ENCODE data around the gene ARHGAP6. TPM values are rescaled to one million over a fixed set of nuclear protein-coding genes. Genes with fewer than 3 reads are reported as not detected.
"Not testable (repeated sequence)": the region's sequence is repeated elsewhere in the genome, so short reads cannot be mapped to it uniquely, and the experiment has no call there.

The ARHGAP6 gene
- total RNA-seq, 2 donors from 2014 or later, result 1.4 to 5.6 TPM

- intact Hi-C loops (cut with DNase I, micrococcal nuclease), result loop anchor here in 1 of 2 donors (10.0 kb wide), 1 partner anchor 188 kb away; no protein-coding TSS in a partner anchor
- ATAC-seq, result no peak
- DNase-seq, result no peak
Measured at GRCh38 chrX:11537141-11537540, 128.6 kb downstream of the ARHGAP6 start.

GRCh38 chrX:11535156-11535919 lies 130.4 kb downstream of the ARHGAP6 start:
- intact Hi-C loops (cut with DNase I, micrococcal nuclease), result loop anchor here in 1 of 2 donors (10.0 kb wide), 1 partner anchor 189 kb away; no protein-coding TSS in a partner anchor
- DNase-seq, result no peak
- no peak for ATAC-seq

DNA sequence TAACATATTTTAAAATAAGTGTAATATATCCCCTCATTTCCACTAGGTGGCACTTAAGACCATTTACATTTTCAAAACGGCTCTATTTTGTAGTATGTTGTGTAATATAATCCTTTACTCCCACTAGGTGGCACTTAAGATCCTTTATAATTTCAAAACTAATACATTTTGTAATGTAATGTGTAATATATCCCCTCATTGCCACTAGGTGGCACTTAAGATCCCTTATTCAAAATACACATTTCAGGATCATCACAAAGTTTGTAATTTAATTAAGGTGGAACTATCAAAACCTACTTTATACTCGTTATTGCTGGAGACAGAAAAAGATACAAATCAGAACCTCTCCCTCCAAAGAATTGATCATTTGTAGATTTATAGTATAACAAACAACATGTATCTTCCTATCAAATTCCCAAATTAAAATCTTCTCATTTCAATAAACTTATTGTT lies 132.5 kb downstream of the ARHGAP6 start:
- no peak for DNase-seq
- peak; percentile 99 for ATAC-seq
- intact Hi-C loops (cut with DNase I, micrococcal nuclease), result loop anchor here in 1 of 2 donors (5.0 to 10.0 kb wide), 3 partner anchors 192 to 391 kb away; no protein-coding TSS in a partner anchor

DNA sequence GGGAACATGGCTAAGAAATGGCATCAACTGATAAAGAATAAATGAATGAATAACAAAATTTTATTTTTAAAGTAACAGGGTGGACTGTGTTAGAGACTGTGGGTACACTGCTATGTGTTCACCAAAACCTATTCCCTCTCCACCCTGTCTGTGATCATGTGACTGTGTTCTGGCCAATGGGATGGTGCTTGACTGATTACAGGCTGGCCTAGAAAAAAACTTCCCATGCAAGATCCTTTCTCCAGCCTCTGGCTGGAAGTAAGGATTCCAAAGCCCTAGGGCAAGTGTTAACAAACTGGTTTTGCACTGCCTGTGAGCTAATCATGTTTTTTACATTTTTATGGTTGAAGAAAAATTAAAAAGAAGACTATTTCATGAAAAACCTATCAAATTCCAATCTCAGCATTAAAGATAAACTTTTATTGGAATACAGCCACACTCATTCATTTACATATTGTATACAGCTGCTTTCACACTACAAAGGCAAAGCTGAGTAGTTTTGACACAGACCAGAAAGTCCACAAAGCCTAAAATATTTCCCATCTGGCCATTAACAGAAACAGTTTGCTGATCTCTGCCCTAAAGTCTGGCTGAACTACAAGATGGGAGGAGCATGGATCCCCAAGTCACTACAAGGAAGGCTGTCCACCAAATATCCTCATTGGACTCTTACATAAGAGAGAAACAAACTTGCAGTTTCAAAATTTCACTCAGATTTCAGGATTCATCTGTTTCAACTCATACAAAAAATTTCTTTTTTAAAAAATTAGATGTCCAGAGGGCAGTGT lies 133.2 kb downstream of the ARHGAP6 start:
- DNase-seq, result no peak
- no peak for ATAC-seq
- intact Hi-C loops (cut with DNase I, micrococcal nuclease), result loop anchor here in 1 of 2 donors (5.0 to 10.0 kb wide), 3 partner anchors 192 to 390 kb away; no protein-coding TSS in a partner anchor

DNA sequence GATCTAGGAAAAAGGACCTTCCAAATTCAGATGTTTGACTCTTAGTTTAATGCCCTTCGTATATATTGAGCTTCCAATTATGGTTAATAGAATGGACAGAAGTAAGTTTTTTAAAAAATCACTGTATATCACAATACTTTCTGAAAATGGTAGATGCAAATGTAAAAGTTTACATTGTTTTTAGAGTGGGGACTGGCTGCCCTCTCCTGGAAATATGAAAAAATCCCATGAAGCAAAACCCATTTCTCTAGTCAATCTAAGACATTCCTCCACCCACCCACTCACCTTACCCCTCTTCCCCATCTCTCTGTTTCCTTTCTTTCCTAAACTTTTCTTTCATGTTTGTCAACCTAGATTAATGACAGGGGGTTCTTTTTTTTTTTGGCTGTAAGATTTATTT lies 134.5 kb downstream of the ARHGAP6 start:
- intact Hi-C loops (cut with DNase I, micrococcal nuclease), result loop anchor here in 1 of 2 donors (5.0 to 10.0 kb wide), 3 partner anchors 194 to 389 kb away; no protein-coding TSS in a partner anchor
- ATAC-seq (no peak), DNase-seq (no peak)

DNA sequence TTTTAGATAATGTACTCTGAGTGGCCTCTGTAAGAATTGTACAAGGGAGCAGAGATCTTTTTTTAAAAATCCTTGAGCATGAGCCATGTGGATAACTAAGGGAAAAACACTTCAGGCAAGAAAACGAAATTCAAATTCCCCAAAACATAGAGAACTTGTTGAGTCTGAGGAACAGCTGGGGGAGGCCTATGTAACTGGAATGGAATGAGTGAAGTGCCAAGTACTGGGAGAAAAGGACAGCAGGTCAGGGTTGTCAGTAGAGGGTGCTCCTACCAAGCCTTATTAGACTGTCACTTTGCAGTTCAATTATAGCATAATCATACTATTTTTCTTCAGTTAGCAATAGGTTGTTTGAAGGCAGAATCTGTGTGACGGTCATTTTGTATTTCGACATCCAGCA lies 135.1 kb downstream of the ARHGAP6 start:
- no peak for ATAC-seq
- intact Hi-C loops (cut with DNase I, micrococcal nuclease), result loop anchor here in 1 of 2 donors (5.0 to 10.0 kb wide), 3 partner anchors 194 to 388 kb away; no protein-coding TSS in a partner anchor

GRCh38 chrX:11528623-11529022 lies 137.1 kb downstream of the ARHGAP6 start:
- intact Hi-C loops (cut with DNase I, micrococcal nuclease), result no loop called here
- DNase-seq (no peak), ATAC-seq (no peak)

More for the DNA sequence above, 135.1 kb downstream of the ARHGAP6 start:
- no peak for DNase-seq

- DNase-seq (no peak), ATAC-seq (no peak)
Measured at GRCh38 chrX:11525685-11526084, 140.0 kb downstream of the ARHGAP6 start.

GRCh38 chrX:11519234-11519633 lies 146.5 kb downstream of the ARHGAP6 start:
- intact Hi-C loops (cut with DNase I, micrococcal nuclease); ATAC-seq; DNase-seq: not testable (repeated sequence)

More at GRCh38 chrX:11525685-11526084, 140.0 kb downstream of the ARHGAP6 start:
- intact Hi-C loops (cut with DNase I, micrococcal nuclease), result no loop called here

DNA sequence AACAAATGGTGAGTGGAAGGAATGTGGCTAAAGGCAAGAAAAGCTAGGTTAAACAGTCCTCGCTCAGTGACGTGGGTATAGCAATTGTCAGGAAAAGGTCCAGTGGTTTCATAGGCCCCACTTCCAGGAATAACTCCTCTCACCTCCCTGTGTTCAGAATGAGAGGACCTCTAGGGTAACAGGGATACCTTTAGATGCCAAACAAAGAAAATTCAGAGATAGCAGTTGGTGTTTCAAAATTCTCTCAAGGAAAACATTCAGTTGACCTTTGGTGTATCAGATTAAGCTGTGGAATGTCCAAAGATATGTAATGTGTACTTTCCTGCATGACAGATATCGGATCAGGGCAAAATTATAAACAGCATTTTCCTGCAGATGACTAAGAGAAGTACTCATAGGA lies 155.9 kb downstream of the ARHGAP6 start:
- DNase-seq (no peak), ATAC-seq (no peak)
- intact Hi-C loops (cut with DNase I, micrococcal nuclease), result no loop called here

GRCh38 chrX:11504234-11504633 lies 161.5 kb downstream of the ARHGAP6 start:
- ATAC-seq (no peak), DNase-seq (no peak)
- intact Hi-C loops (cut with DNase I, micrococcal nuclease), result no loop called here

- intact Hi-C loops (cut with DNase I, micrococcal nuclease), result no loop called here
- DNase-seq, result no peak
Measured at GRCh38 chrX:11499076-11500044, 166.4 kb downstream of the ARHGAP6 start.

DNA sequence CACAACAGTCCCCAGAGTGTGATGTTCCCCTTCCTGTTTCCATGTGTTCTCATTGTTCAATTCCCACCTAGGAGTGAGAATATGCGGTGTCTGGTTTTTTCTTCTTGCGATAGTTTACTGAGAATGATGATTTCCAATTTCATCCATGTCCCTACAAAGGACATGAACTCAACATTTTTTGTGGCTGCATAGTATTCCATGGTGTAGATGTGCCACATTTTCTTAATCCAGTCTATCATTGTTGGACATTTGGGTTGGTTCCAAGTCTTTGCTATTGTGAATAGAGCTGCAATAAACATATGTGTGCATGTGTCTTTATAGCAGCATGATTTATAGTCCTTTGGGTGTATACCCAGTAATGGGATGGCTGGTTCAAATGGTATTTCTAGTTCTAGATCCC lies 174.3 kb downstream of the ARHGAP6 start:
- intact Hi-C loops (cut with DNase I, micrococcal nuclease); DNase-seq: not testable (repeated sequence)

More at GRCh38 chrX:11499076-11500044, 166.4 kb downstream of the ARHGAP6 start:
- ATAC-seq, result no peak

DNA sequence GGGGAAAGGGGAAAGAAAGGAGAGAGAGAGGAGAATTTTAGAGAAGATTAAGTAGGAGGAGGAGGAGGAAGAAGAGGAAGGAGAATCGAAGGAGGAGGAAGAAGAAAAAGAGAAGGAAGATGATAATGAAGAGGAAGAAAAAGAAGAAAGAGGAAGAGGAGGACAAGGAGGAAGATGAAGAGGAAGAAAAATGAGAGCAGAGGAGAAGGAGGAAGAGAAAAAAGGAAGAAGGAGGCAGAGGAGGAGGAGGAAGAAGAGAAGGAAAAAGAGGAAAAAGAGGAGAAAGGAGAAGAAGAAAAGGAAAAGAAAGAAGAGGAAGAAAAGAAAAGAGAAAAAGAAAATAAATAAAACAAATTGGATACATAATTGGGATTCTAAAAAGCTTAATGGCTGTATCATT lies 181.4 kb downstream of the ARHGAP6 start:
- DNase-seq (no peak), ATAC-seq (no peak)
- intact Hi-C loops (cut with DNase I, micrococcal nuclease), result no loop called here

More for the DNA sequence above, 174.3 kb downstream of the ARHGAP6 start:
- ATAC-seq, result not testable (repeated sequence)

DNA sequence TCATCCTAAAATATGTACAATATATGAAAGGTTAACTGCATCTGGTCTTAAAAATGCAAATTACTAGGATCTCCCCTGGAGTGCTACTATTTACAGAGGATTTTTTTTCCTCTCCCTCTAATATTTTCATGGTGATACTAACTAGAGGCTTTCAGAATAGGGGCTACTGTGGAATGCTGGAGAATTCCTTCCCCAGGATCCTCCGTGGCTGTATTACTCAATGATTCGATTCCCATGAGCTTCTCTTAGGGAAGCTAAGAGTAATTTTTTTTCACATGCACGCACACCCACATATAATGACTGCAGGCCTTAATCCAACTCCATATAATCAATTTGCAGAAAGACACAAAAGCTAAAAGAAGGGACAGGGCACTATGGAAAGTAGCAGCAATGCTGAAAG lies 184.7 kb downstream of the ARHGAP6 start:
- ATAC-seq (no peak), DNase-seq (no peak)
- intact Hi-C loops (cut with DNase I, micrococcal nuclease), result no loop called here

- ATAC-seq (no peak), DNase-seq (no peak)
- intact Hi-C loops (cut with DNase I, micrococcal nuclease), result no loop called here
Measured at GRCh38 chrX:11480626-11481025, 185.1 kb downstream of the ARHGAP6 start.

DNA sequence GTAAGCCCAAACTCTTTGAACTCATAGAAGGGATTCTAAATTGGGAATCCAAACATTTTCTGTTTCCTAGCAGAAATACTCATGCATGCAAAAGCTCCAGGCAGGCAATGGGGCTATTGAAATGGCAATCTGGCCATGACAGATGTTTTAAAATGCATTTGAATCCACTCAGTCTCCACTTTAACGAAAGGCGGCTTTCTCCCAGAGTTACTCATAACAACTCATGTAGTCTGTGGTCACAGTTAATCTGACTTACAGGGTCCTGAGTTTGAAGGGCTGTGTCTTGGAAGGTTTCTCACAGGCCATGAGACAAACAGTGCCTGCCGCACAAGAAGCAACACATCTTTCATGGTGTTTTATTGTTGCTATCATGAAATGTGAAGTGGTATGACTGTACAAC lies 186.8 kb downstream of the ARHGAP6 start:
- DNase-seq, result no peak
- intact Hi-C loops (cut with DNase I, micrococcal nuclease), result no loop called here
- no peak for ATAC-seq

- no peak for ATAC-seq
- intact Hi-C loops (cut with DNase I, micrococcal nuclease), result no loop called here
- DNase-seq, result no peak
Measured at GRCh38 chrX:11478026-11478425, 187.7 kb downstream of the ARHGAP6 start.
